Measurements from ENCODE around the gene GALNT8.

DNA sequence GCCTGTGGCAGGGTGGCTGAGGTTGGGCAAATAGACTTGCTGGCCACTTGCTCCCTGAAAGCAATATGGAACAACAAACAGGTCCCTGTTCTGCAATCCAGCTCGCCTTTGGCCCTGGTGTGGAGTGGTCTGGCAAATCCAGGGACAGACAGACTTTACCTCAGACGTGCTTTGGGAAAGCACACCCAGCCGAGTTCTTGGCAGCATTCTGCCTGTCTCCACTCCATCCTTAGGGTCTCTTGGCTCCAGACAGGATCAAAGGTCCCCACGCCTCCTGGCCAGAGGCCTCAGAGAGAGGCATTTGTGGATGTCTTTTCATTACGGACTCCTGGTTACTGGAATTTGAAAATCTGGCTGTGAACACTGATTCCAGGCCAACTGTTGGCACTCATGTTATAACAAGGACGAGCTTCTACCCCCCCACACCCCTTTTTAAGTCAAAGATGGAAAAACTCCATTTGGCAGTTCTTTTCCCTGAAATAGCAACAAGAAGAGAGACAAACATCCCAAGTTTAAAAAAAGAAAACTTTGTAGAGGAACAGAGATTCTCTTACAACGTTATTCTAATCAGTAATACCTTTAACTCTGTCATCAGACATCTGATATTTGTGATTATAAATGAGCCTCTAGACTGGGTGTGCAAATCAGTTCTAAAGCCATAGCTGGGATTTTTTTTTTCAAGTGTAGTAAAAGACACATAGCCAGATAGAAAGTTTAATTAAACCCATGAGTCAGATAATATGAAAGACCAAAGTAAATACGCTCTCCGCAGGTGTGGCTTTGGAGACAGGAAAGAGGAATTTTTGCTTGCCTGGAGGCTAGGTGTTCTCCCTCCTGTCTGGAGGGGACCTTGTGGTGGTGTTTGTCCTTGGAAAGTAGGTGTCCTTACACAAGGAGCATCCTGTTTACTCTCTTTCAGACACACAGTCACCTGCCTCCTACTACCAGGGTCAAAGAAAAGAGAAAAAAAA is 60.7 kb downstream of the GALNT8 start:
- TF ChIP-seq, protein P1, sequence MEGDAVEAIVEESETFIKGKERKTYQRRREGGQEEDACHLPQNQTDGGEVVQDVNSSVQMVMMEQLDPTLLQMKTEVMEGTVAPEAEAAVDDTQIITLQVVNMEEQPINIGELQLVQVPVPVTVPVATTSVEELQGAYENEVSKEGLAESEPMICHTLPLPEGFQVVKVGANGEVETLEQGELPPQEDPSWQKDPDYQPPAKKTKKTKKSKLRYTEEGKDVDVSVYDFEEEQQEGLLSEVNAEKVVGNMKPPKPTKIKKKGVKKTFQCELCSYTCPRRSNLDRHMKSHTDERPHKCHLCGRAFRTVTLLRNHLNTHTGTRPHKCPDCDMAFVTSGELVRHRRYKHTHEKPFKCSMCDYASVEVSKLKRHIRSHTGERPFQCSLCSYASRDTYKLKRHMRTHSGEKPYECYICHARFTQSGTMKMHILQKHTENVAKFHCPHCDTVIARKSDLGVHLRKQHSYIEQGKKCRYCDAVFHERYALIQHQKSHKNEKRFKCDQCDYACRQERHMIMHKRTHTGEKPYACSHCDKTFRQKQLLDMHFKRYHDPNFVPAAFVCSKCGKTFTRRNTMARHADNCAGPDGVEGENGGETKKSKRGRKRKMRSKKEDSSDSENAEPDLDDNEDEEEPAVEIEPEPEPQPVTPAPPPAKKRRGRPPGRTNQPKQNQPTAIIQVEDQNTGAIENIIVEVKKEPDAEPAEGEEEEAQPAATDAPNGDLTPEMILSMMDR (IDR thresholded peaks at IDR 0.05 in 4 of 5, conservative IDR thresholded peaks at IDR 0.05 in 1 of 5), result no peak
- no peak for TF ChIP-seq POLR2A (IDR thresholded peaks at IDR 0.05)
